Measurements from ENCODE around the gene CHST1.

Gene CHST1

DNA sequence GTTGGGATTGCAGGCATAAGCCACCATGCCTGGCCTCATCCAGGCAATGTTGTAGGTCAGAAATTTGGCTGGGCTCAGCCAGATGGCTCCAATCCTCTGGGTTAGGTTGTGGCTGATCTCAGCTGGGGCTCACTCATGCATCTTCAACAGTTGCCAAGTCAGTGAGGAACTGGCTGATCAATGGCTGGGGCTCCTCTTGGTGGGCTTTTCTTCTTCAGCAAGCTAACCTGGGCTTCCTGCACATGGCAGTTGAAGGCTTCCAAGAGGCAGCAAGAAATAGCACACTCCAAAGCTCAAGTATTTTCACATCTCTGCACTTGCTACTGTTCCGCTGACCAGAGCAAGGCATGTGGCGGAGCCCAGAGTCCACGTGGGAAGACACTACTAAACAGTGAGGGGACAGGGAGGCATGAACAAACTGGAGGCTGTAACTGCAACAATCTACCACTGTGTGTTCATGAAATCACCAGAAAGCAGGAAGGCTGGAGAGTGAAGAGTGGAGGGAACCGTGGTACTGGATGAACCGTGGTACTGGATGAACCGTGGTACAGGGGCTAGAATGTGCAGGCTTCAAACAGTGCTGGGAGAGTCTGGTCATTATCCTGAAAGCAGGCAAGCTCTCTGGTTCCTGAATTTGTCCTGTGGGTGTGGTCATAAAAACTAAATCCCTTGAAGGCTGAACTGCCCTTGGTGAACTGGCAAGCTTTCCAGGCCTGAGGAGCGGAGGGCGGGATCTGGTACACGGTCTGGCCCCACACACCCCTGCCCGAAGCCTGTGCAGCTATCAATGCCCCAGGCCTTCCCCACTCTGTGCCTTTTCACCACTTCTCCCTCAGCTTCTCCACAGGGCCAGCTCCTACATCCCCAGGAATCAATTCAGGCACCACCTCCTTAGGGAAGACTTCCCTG lies 20.2 kb downstream of the CHST1 start:
- Histone ChIP-seq H3K27me3 (no peaks in the 10 kb centered on the region), H3K9ac (no peak overlapping the region), H3K4me2 (no peak overlapping the region), H3K4me1 (peaks cover 0 to 7% (median 0%) of the 10 kb centered on the region in 10 experiments; a peak in 3 of 20 replicates), H3K9me3 (replicated peaks in 1 of 11) (peaks cover 0 to 13% (median 0%) of the 10 kb centered on the region in 11 experiments; a peak in 4 of 22 replicates), H3K36me3 (no peaks in the 10 kb centered on the region), H3K27ac (no peak overlapping the region), H3K4me3 (no peak overlapping the region), H4K20me1 (no peaks in the 10 kb centered on the region)
- TF ChIP-seq Cebpa-rat (IDR thresholded peaks at IDR 0.05), result no peak

- no peaks in the 10 kb centered on the region for H4K20me1 ChIP-seq
- H3K4me1 ChIP-seq, result peaks cover 0 to 7% (median 0%) of the 10 kb centered on the region in 10 experiments; a peak in 3 of 20 replicates
- H3K27ac ChIP-seq, result no peak overlapping the region
- no peak overlapping the region for H3K9ac ChIP-seq
- H3K4me2 ChIP-seq, result no peak overlapping the region
- H3K36me3 ChIP-seq, result no peaks in the 10 kb centered on the region
- TF ChIP-seq Cebpa-rat (IDR thresholded peaks at IDR 0.05), result no peak
- H3K4me3 ChIP-seq, result no peak overlapping the region
- H3K9me3 ChIP-seq (replicated peaks in 1 of 11), result peaks cover 0 to 7% (median 5%) of the 10 kb centered on the region in 11 experiments; a peak in 11 of 22 replicates
- H3K27me3 ChIP-seq, result no peaks in the 10 kb centered on the region
Observed at GRCh38 chr11:45643598-45644260, 21.7 kb downstream of the CHST1 start.

DNA sequence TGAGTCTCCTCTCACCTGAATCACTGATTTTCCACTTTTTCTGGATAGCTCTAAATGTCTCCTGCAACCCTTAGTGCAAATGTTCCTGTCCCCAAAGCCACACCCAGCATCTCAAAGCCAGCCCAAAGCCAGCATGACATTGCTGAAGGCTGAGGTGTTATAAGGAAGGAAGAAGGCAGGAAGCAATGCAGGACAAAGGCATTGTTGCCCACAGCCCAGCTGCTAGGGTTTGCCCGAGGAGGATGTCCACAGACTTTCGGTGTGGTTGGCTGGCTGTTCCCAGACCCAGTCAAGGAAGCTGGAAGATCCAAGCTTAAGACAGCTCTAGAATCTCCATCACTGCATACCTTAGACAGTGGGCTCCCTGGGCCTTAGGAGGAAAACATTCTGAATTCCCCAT lies 23.5 kb downstream of the CHST1 start:
- Histone ChIP-seq H3K4me1 (peaks cover 0 to 7% (median 0%) of the 10 kb centered on the region in 10 experiments; a peak in 3 of 20 replicates), H3K4me2 (no peak overlapping the region), H3K9me3 (replicated peaks in 1 of 11) (peaks cover 5 to 16% (median 15%) of the 10 kb centered on the region in 11 experiments; a peak in 15 of 22 replicates), H4K20me1 (no peaks in the 10 kb centered on the region), H3K27me3 (no peaks in the 10 kb centered on the region), H3K36me3 (no peaks in the 10 kb centered on the region), H3K4me3 (no peak overlapping the region), H3K27ac (no peak overlapping the region), H3K9ac (no peak overlapping the region)
- no peak for TF ChIP-seq Cebpa-rat (IDR thresholded peaks at IDR 0.05)

- no peak for TF ChIP-seq Cebpa-rat (IDR thresholded peaks at IDR 0.05)
- Histone ChIP-seq H3K4me1 (no peaks in the 10 kb centered on the region), H4K20me1 (no peaks in the 10 kb centered on the region), H3K36me3 (no peaks in the 10 kb centered on the region), H3K4me2 (no peak overlapping the region), H3K27me3 (no peaks in the 10 kb centered on the region), H3K27ac (no peak overlapping the region), H3K9me3 (replicated peaks in 1 of 11) (peaks cover 4 to 16% (median 15%) of the 10 kb centered on the region in 11 experiments; a peak in 15 of 22 replicates), H3K9ac (no peak overlapping the region), H3K4me3 (no peak overlapping the region)
Observed at GRCh38 chr11:45638051-45638450, 27.4 kb downstream of the CHST1 start.

GRCh38 chr11:45635907-45636306 lies 29.5 kb downstream of the CHST1 start:
- H3K4me2 ChIP-seq, result no peak overlapping the region
- no peak for TF ChIP-seq Cebpa-rat (IDR thresholded peaks at IDR 0.05)

DNA sequence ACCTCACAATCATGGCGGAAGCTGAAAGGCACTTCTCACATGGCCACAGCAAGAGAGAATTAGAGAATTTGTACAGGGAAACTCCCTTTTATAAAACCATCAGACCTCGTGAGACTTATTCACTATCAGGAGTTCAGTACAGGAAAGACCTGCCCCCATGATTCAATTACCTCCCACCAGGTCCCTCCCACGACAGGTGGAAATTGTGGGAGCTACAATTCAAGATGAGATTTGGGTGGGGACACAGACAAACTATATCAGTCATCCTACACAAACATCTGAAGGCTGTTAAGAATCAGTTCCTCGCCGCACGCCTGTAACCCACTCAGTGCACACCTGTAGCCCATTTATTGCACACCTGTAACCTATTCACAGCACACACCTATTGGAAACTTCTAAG lies 39.8 kb downstream of the CHST1 start:
- Histone ChIP-seq H3K4me1 (no peaks in the 10 kb centered on the region), H4K20me1 (no peaks in the 10 kb centered on the region), H3K4me2 (no peak overlapping the region), H3K36me3 (no peaks in the 10 kb centered on the region), H3K9ac (no peak overlapping the region), H3K27me3 (no peaks in the 10 kb centered on the region), H3K4me3 (no peak overlapping the region), H3K27ac (no peak overlapping the region), H3K9me3 (replicated peaks in 1 of 11) (peaks cover 19 to 26% (median 20%) of the 10 kb centered on the region in 11 experiments)
- no peak for TF ChIP-seq Cebpa-rat (IDR thresholded peaks at IDR 0.05)

More at GRCh38 chr11:45635907-45636306, 29.5 kb downstream of the CHST1 start:
- H3K9me3 ChIP-seq (replicated peaks in 1 of 11), result peaks cover 4 to 21% (median 15%) of the 10 kb centered on the region in 11 experiments; a peak in 15 of 22 replicates
- no peaks in the 10 kb centered on the region for H3K4me1 ChIP-seq
- H3K27me3 ChIP-seq, result no peaks in the 10 kb centered on the region
- no peak overlapping the region for H3K4me3 ChIP-seq
- H3K36me3 ChIP-seq, result no peaks in the 10 kb centered on the region
- H3K9ac ChIP-seq, result no peak overlapping the region
- no peaks in the 10 kb centered on the region for H4K20me1 ChIP-seq
- H3K27ac ChIP-seq, result no peak overlapping the region

DNA sequence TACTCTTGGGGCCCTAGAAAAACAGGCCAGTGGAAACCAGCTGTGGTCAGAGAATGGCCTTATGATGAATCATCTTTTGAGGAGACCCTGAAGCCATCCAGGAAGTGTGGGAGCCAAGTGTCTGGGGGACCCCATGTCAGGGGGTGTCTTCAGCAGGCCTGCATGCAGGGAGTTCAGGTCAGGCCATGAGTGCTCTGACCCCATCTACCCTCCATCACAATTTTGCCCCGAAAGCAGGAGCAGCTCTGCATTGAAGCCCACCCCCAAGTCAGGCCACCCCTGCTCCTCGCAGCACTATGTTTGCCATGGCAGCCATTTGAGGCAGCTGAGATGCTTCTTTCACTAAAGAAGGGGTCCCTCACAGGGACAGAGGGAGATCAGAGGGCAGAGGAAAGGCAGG lies 41.3 kb downstream of the CHST1 start:
- no peak overlapping the region for H3K4me3 ChIP-seq
- H3K9me3 ChIP-seq (replicated peaks in 1 of 11), result peaks cover 33 to 40% (median 35%) of the 10 kb centered on the region in 11 experiments
- TF ChIP-seq Cebpa-rat (IDR thresholded peaks at IDR 0.05), result no peak
- no peak overlapping the region for H3K9ac ChIP-seq
- H3K27ac ChIP-seq, result no peak overlapping the region
- H3K4me1 ChIP-seq, result no peaks in the 10 kb centered on the region
- no peaks in the 10 kb centered on the region for H4K20me1 ChIP-seq
- H3K36me3 ChIP-seq, result no peaks in the 10 kb centered on the region
- H3K4me2 ChIP-seq, result no peak overlapping the region
- no peaks in the 10 kb centered on the region for H3K27me3 ChIP-seq

DNA sequence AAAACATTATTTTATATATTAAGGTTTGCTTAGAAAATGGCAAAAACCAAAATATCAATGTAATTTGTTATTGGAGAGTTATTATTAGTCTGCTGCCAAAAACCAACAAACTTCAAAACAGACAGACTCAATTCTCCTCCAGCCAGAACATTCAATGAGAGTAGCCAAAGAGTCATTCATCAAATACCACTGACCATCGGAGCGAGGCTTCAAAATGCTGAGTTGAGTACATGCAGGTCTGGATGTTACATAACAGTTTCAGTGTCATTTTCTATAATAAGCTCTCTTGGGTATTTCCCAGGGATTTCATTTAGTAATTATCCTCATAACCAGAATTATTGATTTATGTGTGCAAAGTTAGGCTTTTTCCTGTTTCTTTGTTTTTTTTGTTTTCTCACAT lies 42.6 kb downstream of the CHST1 start:
- no peaks in the 10 kb centered on the region for H3K27me3 ChIP-seq

GRCh38 chr11:45622283-45622682 lies 43.1 kb downstream of the CHST1 start:
- H3K4me2 ChIP-seq, result no peak overlapping the region
- H3K27me3 ChIP-seq, result no peaks in the 10 kb centered on the region
- H3K27ac ChIP-seq, result no peak overlapping the region
- no peaks in the 10 kb centered on the region for H3K36me3 ChIP-seq
- H3K4me3 ChIP-seq, result no peak overlapping the region
- no peaks in the 10 kb centered on the region for H4K20me1 ChIP-seq
- H3K9ac ChIP-seq, result no peak overlapping the region
- no peak for TF ChIP-seq Cebpa-rat (IDR thresholded peaks at IDR 0.05)
- H3K9me3 ChIP-seq (replicated peaks in 1 of 11), result peaks cover 33 to 40% (median 35%) of the 10 kb centered on the region in 11 experiments
- no peaks in the 10 kb centered on the region for H3K4me1 ChIP-seq

More for the DNA sequence above, 42.6 kb downstream of the CHST1 start:
- H3K9ac ChIP-seq, result no peak overlapping the region
- no peak for TF ChIP-seq Cebpa-rat (IDR thresholded peaks at IDR 0.05)
- H3K36me3 ChIP-seq, result no peaks in the 10 kb centered on the region
- H3K4me1 ChIP-seq, result no peaks in the 10 kb centered on the region
- no peak overlapping the region for H3K4me2 ChIP-seq
- no peak overlapping the region for H3K4me3 ChIP-seq
- no peaks in the 10 kb centered on the region for H4K20me1 ChIP-seq
- no peak overlapping the region for H3K27ac ChIP-seq
- peaks cover 33 to 44% (median 35%) of the 10 kb centered on the region in 11 experiments for H3K9me3 ChIP-seq (replicated peaks in 1 of 11)
